Activated T-cell treated with anti-CD3 and anti-CD28 coated beads for 48 hours (primary cell): ENCODE results near the gene XPR1.

Experiments used
- DNase-seq: peaks from one replicate; pipeline ENCODE4 v3.0.0-alpha.2; 2020; ENCODE audit warnings: low read depth

The XPR1 gene

GRCh38 chr1:180615493-180616290 is 16.1 kb upstream of the XPR1 start:
- DNase-seq: no peak

- DNase-seq: no peak
Observed at GRCh38 chr1:180616439-180616838, 15.4 kb upstream of the XPR1 start.

- no peak for DNase-seq
Observed at GRCh38 chr1:180617774-180618395, 13.9 kb upstream of the XPR1 start.

GRCh38 chr1:180620581-180620980 is 11.2 kb upstream of the XPR1 start:
- no peak for DNase-seq

GRCh38 chr1:180622658-180623508 is 8.9 kb upstream of the XPR1 start:
- DNase-seq: no peak

GRCh38 chr1:180623579-180624347 is 8.1 kb upstream of the XPR1 start:
- DNase-seq: no peak

- DNase-seq: no peak
Observed at GRCh38 chr1:180626711-180627110, 5.1 kb upstream of the XPR1 start.

GRCh38 chr1:180627411-180627810 is 4.4 kb upstream of the XPR1 start:
- DNase-seq: no peak

- no peak for DNase-seq
Observed at GRCh38 chr1:180628646-180629045, 3.2 kb upstream of the XPR1 start.

- no peak for DNase-seq
Observed at GRCh38 chr1:180630408-180631193, 1.2 kb upstream of the XPR1 start.

GRCh38 chr1:180631194-180631765 is 542 bp upstream of the XPR1 start:
- DNase-seq: no peak

- DNase-seq: peak; percentile 58
Observed at GRCh38 chr1:180632326-180633056, 669 bp downstream of the XPR1 start.

- DNase-seq: no peak
Observed at GRCh38 chr1:180633057-180634056, 1.5 kb downstream of the XPR1 start.

GRCh38 chr1:180636138-180636537 is 4.3 kb downstream of the XPR1 start:
- DNase-seq: no peak

GRCh38 chr1:180639871-180640270 is 8.0 kb downstream of the XPR1 start:
- DNase-seq: no peak

- DNase-seq: no peak
Observed at GRCh38 chr1:180640531-180640949, 8.7 kb downstream of the XPR1 start.

GRCh38 chr1:180641662-180642061 is 9.8 kb downstream of the XPR1 start:
- DNase-seq: no peak

- no peak for DNase-seq
Observed at GRCh38 chr1:180642781-180643180, 11.0 kb downstream of the XPR1 start.

GRCh38 chr1:180643693-180644092 is 11.9 kb downstream of the XPR1 start:
- no peak for DNase-seq
